ENCODE measurements around the gene TMEM60.
"Not testable (repeated sequence)": the region's sequence is repeated elsewhere in the genome, so short reads cannot be mapped to it uniquely, and the experiment has no call there.

TMEM60 gene

GRCh38 chr7:77798394-77799077 lies at the start of gene TMEM60, which contains the start of gene PHTF2:
TMEM60 (minus strand) TSS chr7:77798434; CDS start chr7:77794373, 4,061 bp downstream.
PHTF2 (plus strand) TSS chr7:77798773.
- DNase-seq (ENCODE audit: low spot score): peak; percentile 96

- no peak for DNase-seq (ENCODE audit: low spot score)
Measured at GRCh38 chr7:77846317-77847092, 48.3 kb upstream of the TMEM60 start.

GRCh38 chr7:77843194-77843593 lies 45.0 kb upstream of the TMEM60 start:
- no peak for DNase-seq (ENCODE audit: low spot score)

GRCh38 chr7:77839919-77840318 lies 41.7 kb upstream of the TMEM60 start:
- DNase-seq (ENCODE audit: low spot score): no peak

GRCh38 chr7:77838929-77839491 lies 40.8 kb upstream of the TMEM60 start:
- DNase-seq (ENCODE audit: low spot score): no peak

- DNase-seq (ENCODE audit: low spot score): no peak
Measured at GRCh38 chr7:77837966-77838365, 39.7 kb upstream of the TMEM60 start.

- DNase-seq (ENCODE audit: low spot score): no peak
Measured at GRCh38 chr7:77837275-77837674, 39.0 kb upstream of the TMEM60 start.

- DNase-seq (ENCODE audit: low spot score): not testable (repeated sequence)
Measured at GRCh38 chr7:77836425-77836824, 38.2 kb upstream of the TMEM60 start.

- DNase-seq (ENCODE audit: low spot score): no peak
Measured at GRCh38 chr7:77833136-77833535, 34.9 kb upstream of the TMEM60 start.

- DNase-seq (ENCODE audit: low spot score): no peak
Measured at GRCh38 chr7:77831953-77832352, 33.7 kb upstream of the TMEM60 start.

- peak; percentile 37 for DNase-seq (ENCODE audit: low spot score)
Measured at GRCh38 chr7:77831481-77831880, 33.2 kb upstream of the TMEM60 start.

GRCh38 chr7:77830649-77831355 lies 32.6 kb upstream of the TMEM60 start:
- peak; percentile 21 for DNase-seq (ENCODE audit: low spot score)

GRCh38 chr7:77827999-77828398 lies 29.8 kb upstream of the TMEM60 start:
- DNase-seq (ENCODE audit: low spot score): no peak

- no peak for DNase-seq (ENCODE audit: low spot score)
Measured at GRCh38 chr7:77826300-77826699, 28.1 kb upstream of the TMEM60 start.

- no peak for DNase-seq (ENCODE audit: low spot score)
Measured at GRCh38 chr7:77825131-77825530, 26.9 kb upstream of the TMEM60 start.

- DNase-seq (ENCODE audit: low spot score): no peak
Measured at GRCh38 chr7:77824636-77825035, 26.4 kb upstream of the TMEM60 start.

GRCh38 chr7:77823787-77824186 lies 25.6 kb upstream of the TMEM60 start:
- DNase-seq (ENCODE audit: low spot score): no peak

GRCh38 chr7:77822269-77822668 lies 24.0 kb upstream of the TMEM60 start:
- DNase-seq (ENCODE audit: low spot score): no peak

- DNase-seq (ENCODE audit: low spot score): no peak
Measured at GRCh38 chr7:77820967-77821366, 22.7 kb upstream of the TMEM60 start.

- DNase-seq (ENCODE audit: low spot score): no peak
Measured at GRCh38 chr7:77819021-77819420, 20.8 kb upstream of the TMEM60 start.

- no peak for DNase-seq (ENCODE audit: low spot score)
Measured at GRCh38 chr7:77813180-77813579, 14.9 kb upstream of the TMEM60 start.

GRCh38 chr7:77812290-77812685 lies 14.1 kb upstream of the TMEM60 start:
- no peak for DNase-seq (ENCODE audit: low spot score)

Measured in CD4-positive, alpha-beta T cell treated with Interleukin-2 at 100 ng/mL for 4 hours (primary cell).